T47D (cell line): ENCODE results near the gene HNRNPA0.

Experiments
- DNase-seq, 2 experiments: peaks; one replicate each; pipeline versions ENCODE4 v3.0.0 to v3.0.0-alpha.2; 2011 to 2012; ENCODE audit warnings: low read depth in 1 of 2, low spot score in 1 of 2
- JUND ChIP-seq: IDR thresholded peaks from 2 replicates; pipeline ENCODE4 v1.6.1; 2012; ENCODE audit warnings: low read depth
- in situ Hi-C: cut with HindIII; loops from 2 replicates; pipeline ENCODE4 v1.10.0; 2016; ENCODE audit warnings: low sequenced_read_pairs, low pct_unique_long_range_greater_than_20kb

HNRNPA0 gene

DNA sequence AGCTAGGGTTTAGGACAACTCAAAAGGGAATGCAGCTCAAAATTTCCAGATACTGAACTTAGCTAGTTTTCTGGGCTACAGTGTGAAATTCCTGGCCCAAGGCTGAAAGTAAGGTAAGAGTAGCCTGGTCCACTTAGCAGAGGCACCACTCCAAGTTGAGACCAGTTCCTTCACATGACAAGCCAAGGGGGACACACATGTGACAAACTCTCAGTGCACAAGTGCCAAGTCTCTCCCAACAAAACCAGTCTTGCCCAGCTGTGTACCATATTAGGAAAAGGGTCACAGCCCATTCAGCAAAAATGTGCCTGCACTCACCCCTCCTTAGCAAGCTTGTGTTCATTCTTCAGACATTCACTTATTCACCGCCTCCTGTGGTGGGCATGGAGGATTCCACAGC lies 46.1 kb downstream of the HNRNPA0 start:
- in situ Hi-C loops = no loop called here
- DNase-seq = no peak
- TF ChIP-seq JUND = no peak

DNA sequence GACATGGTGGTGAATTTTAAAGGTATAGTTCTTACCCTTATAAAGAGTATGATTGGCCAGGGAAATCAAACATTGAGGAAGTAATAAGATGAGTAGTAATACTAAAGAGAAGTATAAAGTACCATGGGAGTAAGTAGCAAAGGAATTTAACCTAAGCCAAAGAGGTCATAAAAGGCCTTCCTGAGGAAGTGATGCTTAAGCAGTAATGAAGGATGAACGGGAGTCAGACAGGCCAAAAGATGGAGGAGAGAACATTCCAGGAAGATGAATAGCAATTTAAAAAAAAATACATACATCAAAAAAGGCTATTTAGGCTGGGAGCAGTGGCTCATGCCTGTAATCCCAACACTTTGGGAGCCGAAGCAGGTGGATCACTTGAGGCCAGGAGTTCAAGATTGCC lies 47.3 kb downstream of the HNRNPA0 start:
- DNase-seq = no peak
- TF ChIP-seq JUND = no peak
- in situ Hi-C loops = no loop called here

DNA sequence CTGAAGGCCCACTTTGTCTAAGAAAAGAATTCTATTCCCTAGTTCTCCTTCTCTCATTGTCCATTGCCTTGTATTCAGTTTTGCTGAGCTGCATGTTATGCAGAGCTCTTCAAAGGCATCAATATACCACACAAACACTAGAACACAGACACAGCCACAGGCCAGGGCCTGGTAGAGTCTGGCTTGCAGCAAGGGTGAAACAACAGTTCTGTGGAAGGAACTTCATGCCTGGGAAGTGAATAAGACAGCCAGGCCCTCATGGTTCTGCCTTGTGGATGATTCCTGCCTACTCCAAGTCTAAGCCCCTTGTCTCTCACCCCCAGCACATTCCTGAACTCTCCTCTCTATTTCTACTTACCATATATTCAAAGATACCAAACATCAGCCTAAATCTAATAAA lies 49.1 kb downstream of the HNRNPA0 start:
- DNase-seq = no peak
- in situ Hi-C loops = no loop called here
- no peak for TF ChIP-seq JUND

DNA sequence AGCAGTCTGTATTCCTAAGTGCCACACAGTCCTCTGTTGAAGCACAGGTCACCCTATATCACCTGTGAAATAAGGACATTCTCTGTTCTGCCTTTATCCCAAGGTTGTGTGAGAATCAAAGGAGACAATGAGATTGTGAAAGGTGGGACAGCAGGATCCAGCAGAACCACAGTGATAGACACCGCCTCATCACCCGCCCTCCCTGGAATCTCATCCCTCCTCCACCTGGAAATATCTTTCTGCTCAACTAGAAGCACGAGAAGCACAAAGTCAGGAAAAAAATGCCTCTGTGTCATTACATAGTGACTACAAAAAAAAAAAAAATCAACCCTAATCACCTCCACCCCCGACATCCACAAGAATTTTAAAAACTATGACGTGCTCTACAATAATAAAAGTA lies 50.6 kb downstream of the HNRNPA0 start:
- in situ Hi-C loops = no loop called here
- DNase-seq = no peak
- TF ChIP-seq JUND = no peak

DNA sequence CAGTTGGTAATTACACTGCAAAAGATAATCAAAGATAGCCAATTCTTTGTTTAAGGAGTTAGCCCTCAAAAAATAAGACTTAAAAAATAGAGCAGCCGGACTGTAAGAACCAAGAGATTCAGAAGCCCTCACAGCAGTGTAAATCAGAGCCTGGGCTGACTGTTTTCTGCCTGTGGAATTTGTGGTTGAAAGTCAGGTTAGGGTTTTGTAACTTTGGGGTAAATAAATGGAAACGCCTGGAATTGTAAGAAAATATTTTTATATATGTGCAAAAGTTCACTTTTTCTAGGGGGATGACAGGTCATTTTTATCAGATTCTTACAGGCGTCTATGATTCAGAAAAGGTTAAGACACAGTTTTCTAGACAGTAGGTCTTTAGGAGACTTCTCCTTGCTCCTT lies 53.9 kb downstream of the HNRNPA0 start:
- in situ Hi-C loops = no loop called here
- TF ChIP-seq JUND = no peak
- no peak for DNase-seq

DNA sequence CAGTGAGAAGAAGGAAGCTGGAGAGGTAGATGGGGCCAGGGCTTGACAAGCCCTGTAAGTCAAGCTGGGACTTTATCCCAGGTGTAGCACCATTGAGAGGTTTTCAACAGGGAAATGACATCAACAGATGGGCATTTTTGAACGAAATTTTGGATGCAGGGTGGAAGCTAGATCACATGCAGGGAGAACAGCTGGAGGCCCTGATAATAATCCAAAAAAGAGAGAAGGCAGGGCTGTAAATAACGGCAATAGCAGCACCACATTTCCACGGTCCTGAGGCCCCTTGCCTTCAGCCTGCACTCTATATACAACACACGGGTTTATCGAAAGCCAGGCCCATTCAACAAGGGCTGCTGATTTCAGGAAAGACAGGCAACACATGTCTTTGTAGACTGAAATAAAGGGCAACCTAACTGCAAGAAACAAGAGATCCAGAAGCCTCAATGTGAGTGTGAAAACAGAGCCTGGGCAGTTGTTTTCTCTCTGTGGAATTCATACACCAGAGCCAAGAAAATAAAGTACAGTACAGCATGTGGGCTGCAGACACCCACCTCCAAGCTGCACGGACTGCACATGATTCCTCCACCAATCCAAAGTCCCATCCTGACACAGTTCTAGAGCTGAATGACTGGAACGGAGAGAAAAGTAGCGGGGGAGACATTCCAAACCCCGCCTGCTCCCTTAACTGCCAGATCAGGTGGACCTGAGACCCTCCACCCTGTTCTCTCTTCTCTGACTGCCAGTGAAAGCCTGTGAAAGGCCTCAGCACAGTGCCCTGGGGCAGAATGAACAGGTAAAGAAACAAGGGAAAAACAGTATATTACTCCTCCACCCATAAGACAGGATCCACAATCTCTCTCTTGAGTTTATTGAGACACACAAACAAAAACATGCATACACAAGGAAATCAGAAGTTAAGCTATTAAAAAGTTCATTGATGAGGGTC lies 54.6 kb downstream of the HNRNPA0 start:
- in situ Hi-C loops = no loop called here
- no peak for TF ChIP-seq JUND
- no peak for DNase-seq

DNA sequence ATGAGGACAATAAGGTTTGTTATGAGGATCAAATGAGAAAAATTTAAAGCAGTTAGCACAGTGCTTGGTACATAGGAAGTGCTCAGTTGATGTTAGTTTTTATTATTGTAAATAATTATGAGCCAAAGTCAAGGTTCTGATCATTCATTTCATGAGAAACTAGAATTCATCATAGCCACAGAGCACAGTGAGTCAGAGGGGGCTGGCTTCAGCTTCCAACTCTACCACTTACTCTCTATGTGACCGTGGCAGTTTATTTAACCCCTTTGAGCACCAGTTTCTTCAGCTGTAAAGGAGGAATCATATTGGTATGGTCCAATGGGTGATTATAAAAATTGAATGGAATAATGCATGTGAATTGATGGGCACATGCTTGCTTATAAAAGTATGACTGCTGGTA lies 57.7 kb downstream of the HNRNPA0 start:
- no peak for TF ChIP-seq JUND
- no peak for DNase-seq

DNA sequence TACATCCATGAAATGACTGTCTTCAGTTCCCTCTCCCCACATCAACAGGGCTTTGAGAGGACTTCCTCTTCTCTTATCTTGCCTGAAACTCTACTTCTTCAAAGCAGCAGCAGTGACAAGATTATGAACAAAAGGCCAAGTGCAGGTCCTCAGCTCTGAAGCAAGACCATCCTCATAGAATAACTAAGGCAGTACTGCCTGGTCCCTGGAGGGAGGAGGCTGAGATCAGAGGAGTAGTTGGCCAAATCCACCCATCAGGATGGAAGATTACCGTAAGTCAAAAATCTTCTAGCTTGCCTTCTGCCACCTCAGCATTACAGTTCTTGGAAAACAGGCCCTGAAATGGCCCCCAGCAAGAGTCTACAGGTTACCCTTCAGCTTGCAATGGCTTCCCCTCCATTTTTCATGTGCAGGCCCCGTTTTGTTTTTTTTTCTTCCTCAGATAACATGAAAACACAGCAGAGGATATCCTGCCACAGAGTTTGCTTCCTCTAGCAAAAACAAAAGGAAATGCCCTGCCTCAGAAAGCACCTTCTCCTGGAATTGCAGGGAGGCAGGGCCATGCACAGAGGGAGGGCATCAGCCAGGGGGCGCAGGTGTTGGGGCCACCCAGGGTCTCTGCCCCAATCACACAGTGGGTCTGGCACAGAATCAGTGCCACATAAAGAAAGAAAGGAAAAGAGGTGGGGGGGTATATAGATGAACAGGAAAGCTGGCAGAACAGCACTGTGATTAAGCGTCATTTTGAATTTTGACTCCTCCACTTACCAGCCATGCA lies 58.3 kb downstream of the HNRNPA0 start:
- TF ChIP-seq JUND = no peak
- in situ Hi-C loops = no loop called here

More for the DNA sequence above, 57.7 kb downstream of the HNRNPA0 start:
- in situ Hi-C loops = no loop called here

More for the DNA sequence above, 58.3 kb downstream of the HNRNPA0 start:
- no peak for DNase-seq
